HG03571 (cell line): Measurements from ENCODE around the gene ZNF276.
"Not testable (repeated sequence)": the region's sequence is repeated elsewhere in the genome, so short reads cannot be mapped to it uniquely, and the experiment has no call there.

Experiments
- ATAC-seq: cut with Tn5 transposase; IDR thresholded peaks from one replicate; pipeline ENCODE4 v1.9.1; 2021; ENCODE audit not compliant: unreplicated experiment

The ZNF276 gene

GRCh38 chr16:89695875-89696669 is 25.3 kb upstream of the ZNF276 start:
- ATAC-seq: no peak

GRCh38 chr16:89696670-89697128 is 24.6 kb upstream of the ZNF276 start:
- no peak for ATAC-seq

GRCh38 chr16:89697161-89697615 is 24.1 kb upstream of the ZNF276 start:
- no peak for ATAC-seq

GRCh38 chr16:89697616-89698331 is 23.6 kb upstream of the ZNF276 start:
- no peak for ATAC-seq

GRCh38 chr16:89698717-89699116 is 22.6 kb upstream of the ZNF276 start:
- ATAC-seq: not testable (repeated sequence)

- not testable (repeated sequence) for ATAC-seq
These were observed 21.7 kb upstream of the ZNF276 start for GRCh38 chr16:89699629-89700099.

- peak; percentile 40 for ATAC-seq
These were observed 21.2 kb upstream of the ZNF276 start for GRCh38 chr16:89700100-89700648.

GRCh38 chr16:89700649-89701424 is 20.5 kb upstream of the ZNF276 start:
- peak; percentile 3 for ATAC-seq

GRCh38 chr16:89701425-89702406 is 19.6 kb upstream of the ZNF276 start, which contains the start of gene SPATA2L:
SPATA2L (minus strand) TSS chr16:89701705; CDS start chr16:89701232, 473 bp downstream.
- peak; percentile 59 for ATAC-seq

GRCh38 chr16:89704281-89704680 is 17.1 kb upstream of the ZNF276 start:
- no peak for ATAC-seq

GRCh38 chr16:89705006-89705405 is 16.3 kb upstream of the ZNF276 start:
- no peak for ATAC-seq

- no peak for ATAC-seq
These were observed 14.6 kb upstream of the ZNF276 start for GRCh38 chr16:89706518-89707260.

GRCh38 chr16:89707695-89708094 is 13.6 kb upstream of the ZNF276 start:
- ATAC-seq: no peak

GRCh38 chr16:89708481-89708931 is 12.8 kb upstream of the ZNF276 start:
- ATAC-seq: no peak

GRCh38 chr16:89709166-89709565 is 12.2 kb upstream of the ZNF276 start:
- ATAC-seq: no peak

- no peak for ATAC-seq
These were observed 11.5 kb upstream of the ZNF276 start for GRCh38 chr16:89709716-89710432.

GRCh38 chr16:89710709-89711564 is 10.4 kb upstream of the ZNF276 start:
- no peak for ATAC-seq
